SJCRH30 (cell line): Measurements from ENCODE around the gene TPX2. TPM values are rescaled to one million over a fixed set of nuclear protein-coding genes. Genes with fewer than 3 reads are reported as not detected.
"Not testable (repeated sequence)": the region's sequence is repeated elsewhere in the genome, so short reads cannot be mapped to it uniquely, and the experiment has no call there.

Experiments
- DNase-seq, 2 experiments: peaks; one replicate each; pipeline ENCODE4 v3.0.0-alpha.2; 2015 to 2020
- H3K27ac ChIP-seq: fragments of 250-450 bp; sonication (Bioruptor Pico); 2 replicates; pipeline ENCODE4 v1.5.1; 2020; ENCODE audit warnings: mild to moderate bottlenecking, moderate library complexity
- H3K27me3 ChIP-seq: fragments of 250-450 bp; sonication (Bioruptor Pico); 2 replicates; pipeline ENCODE4 v1.5.1; 2020; ENCODE audit warnings: mild to moderate bottlenecking, moderate library complexity
- H3K36me3 ChIP-seq: fragments of 250-450 bp; sonication (Bioruptor Pico); 2 replicates; pipeline ENCODE4 v1.5.1; 2020; ENCODE audit warnings: mild to moderate bottlenecking, moderate library complexity
- H3K4me1 ChIP-seq: fragments of 250-450 bp; sonication (Bioruptor Pico); 2 replicates; pipeline ENCODE4 v1.5.1; 2020; ENCODE audit warnings: mild to moderate bottlenecking, moderate library complexity
- H3K4me3 ChIP-seq: fragments of 250-450 bp; sonication (Bioruptor Pico); 2 replicates; pipeline ENCODE4 v1.5.1; 2020; ENCODE audit warnings: mild to moderate bottlenecking, moderate library complexity
- H3K9me3 ChIP-seq: fragments of 250-450 bp; sonication (Bioruptor Pico); replicated peaks from 2 replicates; pipeline ENCODE4 v1.5.1; 2020; ENCODE audit warnings: mild to moderate bottlenecking, moderate library complexity
- total RNA-seq: library from RNA; depleted of rRNA; stranded (reverse); fragments of >200 nt; shearing (Covaris generic); gene quantifications from 2 replicates; pipeline ENCODE4 v1.2.3, GENCODE V29; 2014

Gene TPX2
- total RNA-seq, 1 experiment from 2014 or later: 237 TPM

- H3K27ac ChIP-seq: peak within 1 kb of the TSS; percentile 86
- no peaks in the 10 kb centered on the region for H3K9me3 ChIP-seq
- H3K4me1 ChIP-seq: peaks cover 38% of the 10 kb centered on the region
- no peaks in the 10 kb centered on the region for H3K27me3 ChIP-seq
- peak within 1 kb of the TSS; percentile 84 for H3K4me3 ChIP-seq
- DNase-seq: peak; percentile 86 to 87
- peaks cover 9% of the 10 kb centered on the region for H3K36me3 ChIP-seq
These were observed 16.6 kb upstream of the TPX2 start, which contains the start of gene BCL2L1 for GRCh38 chr20:31722257-31723068. Gene BCL2L1 (minus strand): TSS chr20:31722868. CDS start chr20:31722218, 650 bp downstream.

DNA sequence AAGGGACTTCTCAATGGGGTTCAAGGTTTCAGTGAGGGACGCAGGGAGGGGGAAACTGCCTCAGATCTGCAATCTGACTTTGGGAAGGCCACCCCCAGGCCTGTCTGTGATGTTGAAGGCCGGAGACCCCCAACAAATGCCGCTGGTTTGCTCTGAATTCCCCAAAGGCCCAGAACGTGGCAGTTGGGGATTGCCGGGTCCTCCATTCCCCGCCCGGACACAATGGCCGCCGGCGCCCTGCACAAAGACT is 16.1 kb upstream of the TPX2 start:
- Histone ChIP-seq H3K27me3 (no peaks in the 10 kb centered on the region), H3K36me3 (peaks cover 9% of the 10 kb centered on the region), H3K9me3 (no peaks in the 10 kb centered on the region), H3K27ac (peak overlapping the region; percentile 86), H3K4me3 (peak overlapping the region; percentile 84), H3K4me1 (peaks cover 42% of the 10 kb centered on the region)
- no peak for DNase-seq

GRCh38 chr20:31723319-31724078 is 15.6 kb upstream of the TPX2 start:
- peak; percentile 99 to 100 for DNase-seq
- peak overlapping the region; percentile 84 for H3K4me3 ChIP-seq
- peaks cover 42% of the 10 kb centered on the region for H3K4me1 ChIP-seq
- no peaks in the 10 kb centered on the region for H3K9me3 ChIP-seq
- H3K27ac ChIP-seq: peak overlapping the region; percentile 86
- H3K27me3 ChIP-seq: no peaks in the 10 kb centered on the region
- H3K36me3 ChIP-seq: peaks cover 9% of the 10 kb centered on the region

- Histone ChIP-seq H3K9me3 (no peaks in the 10 kb centered on the region), H3K4me1 (peaks cover 9% of the 10 kb centered on the region; the same call in 1 of the 2 replicates), H3K4me3 (no peak overlapping the region), H3K27ac (no peak overlapping the region), H3K27me3 (no peaks in the 10 kb centered on the region), H3K36me3 (no peaks in the 10 kb centered on the region)
- no peak for DNase-seq
These were observed 7.8 kb upstream of the TPX2 start for GRCh38 chr20:31731321-31731717.

- Histone ChIP-seq H3K36me3 (peaks cover 23% of the 10 kb centered on the region), H3K27ac (peak overlapping the region; percentile 84), H3K27me3 (no peaks in the 10 kb centered on the region), H3K9me3 (no peaks in the 10 kb centered on the region), H3K4me1 (0 out of 2 replicates have a peak, but pooled peaks cover 4% of the 10 kb centered on the region), H3K4me3 (peak overlapping the region; percentile 84)
- DNase-seq: no peak
These were observed 474 bp downstream of the TPX2 start for GRCh38 chr20:31739550-31739977.

DNA sequence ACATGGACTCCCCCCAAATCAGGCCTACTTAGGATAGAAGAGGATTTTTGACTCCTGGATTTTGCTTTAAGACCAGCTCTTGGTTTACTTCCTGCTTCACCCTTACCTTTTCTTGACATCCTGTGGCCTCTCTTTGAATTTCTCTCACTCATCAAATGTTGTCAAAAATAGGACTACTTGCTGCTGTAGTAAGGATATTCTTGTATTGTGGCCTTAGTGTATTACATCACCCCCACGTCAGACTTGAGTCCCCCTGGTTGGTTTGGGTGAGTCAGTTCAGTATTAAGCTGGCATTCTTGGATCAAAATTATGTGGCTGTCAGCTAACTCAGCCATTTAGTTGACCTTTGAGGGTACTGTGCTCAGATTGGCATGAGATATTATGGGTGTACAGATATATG is 1.1 kb downstream of the TPX2 start:
- Histone ChIP-seq H3K27ac (peak overlapping the region; percentile 84; the same call in 1 of the 2 replicates), H3K9me3 (no peaks in the 10 kb centered on the region), H3K27me3 (no peaks in the 10 kb centered on the region), H3K4me1 (0 out of 2 replicates have a peak, but pooled peaks cover 4% of the 10 kb centered on the region), H3K4me3 (peak overlapping the region; percentile 84), H3K36me3 (peaks cover 29% of the 10 kb centered on the region)
- no peak for DNase-seq

GRCh38 chr20:31740656-31741323 is 1.7 kb downstream of the TPX2 start:
- peak overlapping the region; percentile 84; the same call in 1 of the 2 replicates for H3K27ac ChIP-seq
- no peaks in the 10 kb centered on the region for H3K9me3 ChIP-seq
- peak overlapping the region; percentile 84 for H3K4me3 ChIP-seq
- peaks cover 9% of the 10 kb centered on the region for H3K4me1 ChIP-seq
- peaks cover 35% of the 10 kb centered on the region for H3K36me3 ChIP-seq
- no peak for DNase-seq
- no peaks in the 10 kb centered on the region for H3K27me3 ChIP-seq

- DNase-seq: peak in 1 of 2 experiments; percentile 21
These were observed 7.2 kb downstream of the TPX2 start for GRCh38 chr20:31746068-31746878.

DNA sequence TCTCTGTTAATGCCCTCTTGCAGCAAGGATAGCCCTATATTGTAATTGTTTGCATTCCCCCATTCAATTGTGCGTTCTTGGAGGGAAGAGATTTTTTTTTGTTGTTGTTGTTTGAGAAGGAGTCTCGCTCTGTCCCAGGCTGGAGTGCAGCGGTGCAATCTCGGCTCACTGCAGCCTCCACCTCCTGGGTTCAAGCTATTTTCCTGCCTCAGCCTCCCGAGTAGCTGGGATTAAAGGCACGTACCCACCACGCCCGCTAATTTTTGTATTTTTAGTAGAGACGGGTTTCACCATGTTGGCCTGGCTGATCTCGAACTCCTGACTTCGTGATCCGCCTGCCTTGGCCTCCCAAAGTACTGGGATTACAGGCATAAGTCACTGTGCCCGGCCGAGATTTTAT is 7.9 kb downstream of the TPX2 start:
- H3K27ac ChIP-seq, H3K27me3 ChIP-seq, DNase-seq, H3K4me3 ChIP-seq, H3K9me3 ChIP-seq: not testable (repeated sequence)
- H3K36me3 ChIP-seq: peaks cover 79% of the 10 kb centered on the region
- H3K4me1 ChIP-seq: peaks cover 29% of the 10 kb centered on the region

More at GRCh38 chr20:31746068-31746878, 7.2 kb downstream of the TPX2 start:
- no peak overlapping the region for H3K27ac ChIP-seq
- H3K9me3 ChIP-seq: no peaks in the 10 kb centered on the region
- H3K4me1 ChIP-seq: peaks cover 29% of the 10 kb centered on the region
- no peaks in the 10 kb centered on the region for H3K27me3 ChIP-seq
- H3K36me3 ChIP-seq: peaks cover 73% of the 10 kb centered on the region
- no peak overlapping the region for H3K4me3 ChIP-seq

DNA sequence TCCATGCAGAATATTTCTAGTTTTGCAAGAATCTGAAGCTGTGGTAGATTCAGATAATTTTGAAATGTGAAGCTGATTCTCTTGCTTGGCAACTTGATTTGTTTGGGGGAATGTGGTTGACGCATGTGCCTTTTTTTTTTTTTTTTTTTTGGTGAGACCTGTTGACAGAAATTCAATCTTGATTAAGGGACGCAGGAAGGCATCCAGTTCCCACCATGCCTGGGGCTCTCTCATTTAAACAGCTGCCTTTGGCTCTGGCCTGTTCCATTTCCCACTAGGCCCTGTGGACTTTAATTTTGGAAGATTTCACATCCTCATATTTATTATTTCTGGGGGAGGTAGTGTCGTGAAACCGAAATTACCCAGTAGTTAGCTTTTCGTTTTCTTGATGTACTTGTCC is 8.6 kb downstream of the TPX2 start:
- Histone ChIP-seq H3K36me3 (peaks cover 78% of the 10 kb centered on the region), H3K4me3 (no peak overlapping the region), H3K4me1 (peaks cover 29% of the 10 kb centered on the region), H3K27me3 (no peaks in the 10 kb centered on the region), H3K9me3 (no peaks in the 10 kb centered on the region), H3K27ac (no peak overlapping the region)
- DNase-seq: peak; percentile 65 to 83

- no peak overlapping the region for H3K27ac ChIP-seq
- peaks cover 79% of the 10 kb centered on the region for H3K36me3 ChIP-seq
- H3K27me3 ChIP-seq: no peaks in the 10 kb centered on the region
- H3K4me1 ChIP-seq: peaks cover 29% of the 10 kb centered on the region
- DNase-seq: no peak
- no peaks in the 10 kb centered on the region for H3K9me3 ChIP-seq
- no peak overlapping the region for H3K4me3 ChIP-seq
These were observed 10.1 kb downstream of the TPX2 start for GRCh38 chr20:31749223-31749622.

GRCh38 chr20:31751126-31751525 is 12.0 kb downstream of the TPX2 start:
- H3K9me3 ChIP-seq: no peaks in the 10 kb centered on the region
- no peaks in the 10 kb centered on the region for H3K27me3 ChIP-seq
- H3K27ac ChIP-seq: no peak overlapping the region
- H3K4me3 ChIP-seq: no peak overlapping the region
- H3K36me3 ChIP-seq: peaks cover 76% of the 10 kb centered on the region
- H3K4me1 ChIP-seq: peaks cover 21% of the 10 kb centered on the region
- no peak for DNase-seq

DNA sequence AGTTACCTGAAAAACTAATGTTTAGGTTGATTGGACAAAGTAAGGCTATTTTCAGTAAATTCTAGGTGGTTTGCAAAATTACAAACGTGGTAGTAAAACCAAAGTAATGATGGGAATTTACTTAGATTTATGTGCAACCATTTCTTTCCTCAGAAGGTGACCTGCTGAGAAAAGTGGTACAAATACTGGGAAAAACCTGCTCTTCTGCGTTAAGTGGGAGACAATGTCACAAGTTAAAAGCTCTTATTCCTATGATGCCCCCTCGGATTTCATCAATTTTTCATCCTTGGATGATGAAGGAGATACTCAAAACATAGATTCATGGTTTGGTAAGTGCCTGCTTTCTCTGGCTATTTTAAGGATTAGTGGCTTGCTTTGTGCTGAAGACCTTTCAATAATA is 18.2 kb downstream of the TPX2 start:
- H3K27ac ChIP-seq: no peak overlapping the region

DNA sequence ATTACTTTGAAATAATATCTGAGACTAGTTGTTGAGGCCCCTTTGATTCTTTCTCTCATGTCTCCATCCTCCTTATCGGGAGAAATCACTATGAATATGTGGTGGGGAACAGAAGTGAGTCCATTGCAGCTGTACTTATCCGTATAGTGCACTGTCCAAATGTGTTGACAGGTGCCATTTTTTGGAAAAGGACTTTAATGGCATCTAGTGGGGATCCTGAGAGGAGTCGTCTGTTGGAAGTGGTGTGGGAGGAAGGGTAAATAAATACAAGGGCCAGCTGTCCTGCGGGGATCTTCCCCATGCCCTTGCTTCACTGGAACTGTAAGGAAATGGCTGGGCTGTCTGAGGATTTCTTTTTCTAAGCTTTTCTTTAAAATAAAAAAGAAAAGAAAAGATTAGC is 19.4 kb downstream of the TPX2 start:
- peak; percentile 77 to 93 for DNase-seq
- peaks cover 21% of the 10 kb centered on the region for H3K4me1 ChIP-seq
- H3K27ac ChIP-seq: peak overlapping the region; percentile 22
- H3K4me3 ChIP-seq: no peak overlapping the region
- no peaks in the 10 kb centered on the region for H3K27me3 ChIP-seq
- H3K36me3 ChIP-seq: peaks cover 84% of the 10 kb centered on the region
- no peaks in the 10 kb centered on the region for H3K9me3 ChIP-seq

More for the DNA sequence above, 18.2 kb downstream of the TPX2 start:
- Histone ChIP-seq H3K4me1 (peaks cover 21% of the 10 kb centered on the region), H3K4me3 (no peak overlapping the region), H3K9me3 (no peaks in the 10 kb centered on the region), H3K36me3 (peaks cover 81% of the 10 kb centered on the region), H3K27me3 (no peaks in the 10 kb centered on the region)
- DNase-seq: no peak
